Measurements from ENCODE around the gene ATP6AP1.

Gene ATP6AP1

DNA sequence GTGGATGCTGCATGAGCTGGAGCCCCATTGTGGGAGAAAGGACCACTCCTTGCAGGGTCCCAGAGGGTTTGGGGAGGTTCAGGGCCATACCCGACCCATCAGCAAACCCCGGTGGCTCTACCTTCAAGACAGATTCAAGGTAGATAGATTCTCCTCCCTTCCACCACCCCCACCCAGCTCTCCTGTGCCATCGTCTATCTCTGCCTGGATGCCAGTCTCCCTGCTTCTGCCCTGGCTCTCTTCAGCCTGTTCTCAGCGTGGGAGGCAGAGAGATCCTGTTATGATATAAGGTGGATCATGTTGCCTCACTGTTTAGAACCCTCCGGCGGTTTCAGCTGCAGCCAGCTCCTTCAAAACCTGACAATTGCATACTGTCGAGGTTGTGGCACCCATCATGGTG lies 45.2 kb downstream of the ATP6AP1 start:
- DNase-seq = no peak

DNA sequence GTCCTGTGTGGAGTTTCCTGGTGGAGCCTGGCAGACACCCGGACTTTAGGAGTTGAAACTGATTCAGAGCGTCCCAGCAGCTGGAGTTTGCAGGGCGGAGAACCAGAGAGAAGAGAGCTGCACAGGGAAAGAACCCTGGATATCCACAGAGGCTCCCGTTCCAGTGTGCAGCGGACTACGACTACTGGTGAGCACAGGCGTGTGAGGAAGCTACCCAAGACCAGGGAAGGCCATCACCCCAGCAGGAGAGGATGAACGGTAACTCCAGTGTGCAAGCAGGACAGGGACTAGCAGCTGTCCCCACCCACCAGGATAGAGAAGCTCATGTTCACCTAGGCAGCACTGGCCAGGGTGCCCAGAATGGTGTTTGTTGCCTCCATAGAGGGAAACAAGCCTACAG lies 48.3 kb downstream of the ATP6AP1 start:
- no peak for DNase-seq

DNA sequence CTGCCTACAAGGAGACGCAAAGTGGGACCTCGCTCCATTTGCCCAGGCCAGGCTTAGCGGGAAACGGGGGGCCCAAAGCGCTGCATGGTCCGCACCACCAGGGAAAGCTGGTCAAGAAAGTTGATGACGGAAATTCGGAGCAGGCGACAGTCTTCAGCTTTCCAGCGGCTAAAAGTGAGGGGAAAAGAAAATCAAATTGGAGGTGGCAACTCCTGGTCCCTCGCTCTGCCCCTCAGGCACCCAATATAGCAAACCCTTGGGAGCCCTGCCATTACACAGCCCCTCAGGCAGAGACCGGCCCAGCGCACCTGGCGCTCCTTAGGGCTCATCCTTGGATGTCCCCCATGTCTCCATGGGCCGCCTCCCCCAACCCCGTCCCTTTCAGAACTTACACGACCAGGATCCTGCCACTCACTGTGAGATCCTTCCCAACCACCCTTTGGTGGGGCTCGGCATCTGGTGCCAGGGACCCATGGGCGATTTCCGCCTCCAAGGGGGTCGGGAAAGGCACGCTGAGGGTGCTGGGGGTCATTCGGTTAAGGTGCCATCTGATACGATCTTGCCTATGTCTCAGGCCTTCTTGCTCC lies 49.5 kb downstream of the ATP6AP1 start:
- DNase-seq = no peak

DNA sequence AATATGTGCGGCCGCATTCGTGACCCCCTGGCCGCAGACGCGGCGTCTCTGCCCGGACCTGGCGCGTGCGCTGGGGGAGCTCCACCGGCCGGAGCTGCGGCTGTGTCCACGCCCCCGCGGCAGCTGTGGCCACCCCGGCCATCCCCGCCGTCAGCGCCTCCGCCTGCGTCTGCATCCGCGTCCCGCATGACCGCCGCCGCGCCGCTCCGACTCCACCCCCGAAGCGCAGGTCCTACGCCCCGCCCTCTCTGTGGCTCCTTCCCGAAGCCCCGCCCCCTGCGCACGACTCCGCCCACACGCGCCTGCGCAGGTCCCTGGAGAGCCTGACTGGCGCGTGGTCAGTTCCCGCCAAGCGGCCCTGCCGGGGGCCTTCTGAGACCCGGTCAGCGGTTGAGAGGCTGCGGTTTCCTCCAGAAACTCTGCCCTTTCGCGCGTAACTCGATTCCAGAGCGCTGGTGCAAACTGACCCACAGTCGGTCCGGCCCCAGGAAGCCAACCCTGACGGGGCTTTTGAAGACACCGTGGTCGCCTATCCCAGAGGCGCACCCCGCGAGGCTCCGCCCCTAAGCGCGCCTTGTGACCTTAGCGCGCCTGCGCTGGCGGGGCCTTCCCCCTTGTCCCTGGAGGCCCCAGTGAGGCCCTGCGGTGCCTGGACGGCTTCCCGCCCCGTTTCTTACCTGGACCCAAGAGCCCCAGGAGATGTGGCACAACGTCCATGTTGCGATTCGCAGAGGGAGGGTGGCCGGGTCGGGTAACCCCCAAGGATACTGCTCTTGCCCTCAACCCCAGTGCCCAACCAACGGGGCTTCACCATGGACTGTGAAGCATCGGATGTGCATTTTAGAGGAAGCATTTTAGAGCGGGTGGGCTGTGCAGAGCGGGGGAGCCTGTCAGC lies 50.5 kb downstream of the ATP6AP1 start, which contains the start of gene LAGE3:
Gene LAGE3, minus strand, starts transcription at position 554 of the 895 bp plus-strand sequence. Its CDS starts 366 bp downstream, at position 188.
- DNase-seq = peak; percentile 86

DNA sequence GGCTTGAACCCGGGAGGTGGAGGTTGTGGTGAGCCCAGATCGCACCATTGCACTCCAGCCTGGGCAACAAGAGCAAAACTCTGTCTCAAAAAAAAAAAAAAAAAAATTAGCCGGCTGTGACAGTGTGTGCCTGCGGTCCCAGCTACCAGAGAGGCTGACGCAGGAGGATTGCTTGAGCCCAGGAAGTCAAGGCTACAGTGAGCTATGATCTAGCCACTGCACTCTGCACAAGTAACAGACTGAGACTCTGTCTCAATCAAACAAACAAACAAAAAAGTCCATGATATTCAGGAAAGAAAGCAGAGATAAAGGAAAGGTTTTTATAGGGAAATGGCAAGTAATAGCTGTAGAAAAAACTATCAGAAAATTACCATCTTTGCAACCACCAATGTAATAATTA lies 52.7 kb downstream of the ATP6AP1 start:
- no peak for DNase-seq

DNA sequence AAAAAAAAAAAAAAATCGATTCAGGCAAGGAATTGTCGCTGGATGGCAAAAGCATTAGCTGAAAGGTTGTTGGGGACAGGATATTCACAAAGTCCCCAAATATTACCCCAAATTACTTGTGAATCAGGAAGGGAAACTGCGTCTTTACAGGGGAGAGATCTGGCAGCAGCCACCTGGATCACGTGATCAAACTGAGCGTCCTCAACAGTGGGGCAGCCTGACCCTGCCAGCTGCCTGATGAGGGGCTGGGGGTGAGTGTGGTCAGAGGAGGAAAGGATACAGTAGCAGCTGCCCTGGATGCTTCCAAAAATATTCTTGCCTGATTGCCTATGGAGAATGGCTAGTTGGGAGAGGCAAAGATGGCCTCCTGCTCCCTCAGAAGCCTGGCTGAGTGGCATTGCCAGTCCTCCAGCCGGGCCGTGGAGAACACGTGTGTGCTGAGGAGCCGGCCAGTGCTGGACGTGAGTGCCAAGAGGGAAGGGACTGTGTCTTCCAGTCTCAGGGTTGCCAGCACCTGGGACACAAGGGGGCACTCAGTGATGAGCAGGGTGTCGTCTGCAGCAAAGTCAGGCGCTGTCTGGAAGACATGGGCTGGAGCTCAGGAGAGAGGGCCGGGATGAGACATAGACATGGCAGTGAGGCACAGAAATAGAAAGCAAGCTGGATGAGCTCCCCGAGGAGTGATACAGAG lies 53.6 kb downstream of the ATP6AP1 start:
- no peak for DNase-seq

DNA sequence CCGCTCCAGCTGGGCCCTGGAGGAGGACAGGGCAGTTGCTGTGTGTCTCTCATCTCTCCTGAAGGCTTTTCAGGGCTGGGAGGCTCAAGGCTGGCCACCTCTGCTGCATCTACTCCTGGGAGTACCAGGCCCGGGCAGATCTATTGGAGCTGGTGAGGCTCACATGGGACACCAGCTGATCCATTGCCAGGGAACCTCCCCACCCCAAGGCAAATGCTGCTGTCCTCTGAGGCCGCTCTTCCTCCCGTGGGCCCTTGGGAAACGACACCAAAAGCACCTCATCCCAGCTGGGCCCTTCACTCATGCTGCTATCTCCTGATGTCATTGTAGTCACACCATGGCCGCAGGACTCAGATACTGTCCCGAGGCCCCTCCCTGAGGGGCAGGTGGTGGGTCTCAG lies 54.3 kb downstream of the ATP6AP1 start:
- DNase-seq = no peak

DNA sequence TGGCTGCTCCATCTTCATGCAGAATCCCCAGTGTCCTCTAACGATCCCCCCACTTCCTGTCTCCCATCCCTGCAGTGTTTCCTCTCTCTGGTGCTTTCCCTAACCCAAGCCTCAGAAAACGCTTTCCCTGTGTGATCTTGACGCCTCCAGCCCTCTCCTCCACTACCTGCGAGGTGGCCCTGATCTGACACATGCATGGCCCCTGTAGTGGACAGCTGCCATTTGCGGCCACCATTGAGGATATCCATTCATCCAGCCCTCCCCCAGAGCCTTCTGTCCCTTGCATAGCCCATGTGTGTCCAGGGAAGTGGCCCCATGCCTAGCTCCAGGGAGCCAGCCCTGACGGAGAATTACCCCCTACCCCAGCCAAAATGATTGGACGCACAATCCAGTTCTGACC lies 54.8 kb downstream of the ATP6AP1 start:
- DNase-seq = no peak

DNA sequence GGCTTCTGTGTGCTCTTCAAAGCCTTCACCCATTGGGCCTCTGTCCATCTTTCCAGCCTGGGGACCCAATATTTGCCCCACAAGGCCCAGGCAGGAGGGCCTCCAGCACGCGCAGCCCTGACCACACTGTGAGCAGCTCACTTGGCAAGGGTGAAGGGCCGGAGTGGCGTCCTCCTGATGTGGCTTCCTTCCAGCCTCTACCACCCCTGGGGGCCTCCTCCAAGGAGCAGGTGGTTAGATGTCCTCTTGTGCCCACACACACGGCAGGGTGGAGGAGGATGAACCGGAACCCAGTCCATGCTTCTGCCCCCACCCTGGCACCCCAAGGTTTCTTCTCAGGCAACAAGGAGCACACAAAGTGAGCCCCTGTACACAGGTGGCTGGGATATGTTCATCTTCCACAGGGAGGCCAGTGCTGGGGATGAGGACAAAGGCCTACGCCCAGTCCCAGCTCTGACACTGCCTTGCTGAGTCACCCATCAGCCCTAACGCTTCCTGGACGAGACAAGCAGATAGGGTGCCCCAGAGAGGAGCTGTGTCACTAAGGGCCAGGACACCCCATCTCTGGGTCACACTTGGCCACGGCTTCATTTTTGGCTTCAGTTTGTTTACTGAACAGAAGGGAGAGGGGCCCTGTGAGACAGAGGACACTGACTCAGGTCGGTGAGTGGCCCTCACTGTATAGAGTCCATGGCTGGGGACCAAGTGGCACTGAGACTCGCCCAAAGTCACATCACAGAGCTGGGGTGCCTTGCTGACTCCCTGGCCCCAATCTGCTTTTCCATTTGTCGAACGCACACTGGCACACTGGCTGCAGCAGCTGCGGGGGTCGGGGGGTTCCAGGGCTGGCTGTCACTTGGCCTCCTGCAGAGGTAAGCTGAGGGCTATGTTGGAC lies 56.0 kb downstream of the ATP6AP1 start:
- no peak for DNase-seq

DNA sequence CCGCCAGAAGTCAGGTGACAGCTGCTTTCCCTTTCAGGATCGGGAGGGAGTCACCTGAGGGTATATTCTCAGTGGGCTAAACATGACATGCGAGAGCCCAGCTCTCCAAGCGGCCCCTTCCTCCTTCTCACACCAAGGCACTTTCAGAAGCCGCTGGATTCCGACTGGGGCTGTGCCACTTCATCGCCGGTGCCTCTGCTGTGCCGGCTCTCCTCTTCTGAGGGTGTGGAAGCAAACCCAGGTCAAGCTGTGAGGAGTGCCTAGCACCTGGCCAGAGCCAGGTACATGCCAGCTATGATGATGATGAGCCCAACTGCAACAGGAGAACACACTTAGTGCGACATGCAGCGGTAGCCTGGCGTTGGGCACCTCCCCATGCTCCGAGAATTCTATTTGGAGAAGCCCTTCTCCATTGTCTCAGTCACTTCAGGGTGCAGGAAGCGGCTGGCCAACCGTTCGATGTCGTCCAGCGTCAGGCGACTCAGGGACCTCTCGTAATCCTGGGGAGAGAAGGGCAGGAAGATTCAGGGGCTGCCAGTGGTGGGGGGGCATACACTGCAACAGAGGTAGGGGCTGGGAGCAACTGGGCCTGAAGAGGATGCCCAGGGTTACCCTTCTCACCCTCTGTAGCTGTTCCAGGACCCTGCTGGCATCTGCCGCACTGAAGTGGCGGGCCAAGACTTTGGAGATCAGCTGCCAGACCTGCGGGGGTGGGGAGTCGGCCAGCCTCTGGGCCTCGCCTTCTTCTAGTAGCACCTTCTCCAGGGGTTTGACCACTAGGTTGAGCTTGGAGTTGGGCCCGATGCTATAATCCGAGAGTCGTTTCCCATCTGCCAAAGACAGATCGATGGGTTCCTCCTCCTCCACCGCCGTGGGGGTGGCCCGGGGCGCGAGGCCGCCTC lies 56.9 kb downstream of the ATP6AP1 start:
- DNase-seq = no peak

DNA sequence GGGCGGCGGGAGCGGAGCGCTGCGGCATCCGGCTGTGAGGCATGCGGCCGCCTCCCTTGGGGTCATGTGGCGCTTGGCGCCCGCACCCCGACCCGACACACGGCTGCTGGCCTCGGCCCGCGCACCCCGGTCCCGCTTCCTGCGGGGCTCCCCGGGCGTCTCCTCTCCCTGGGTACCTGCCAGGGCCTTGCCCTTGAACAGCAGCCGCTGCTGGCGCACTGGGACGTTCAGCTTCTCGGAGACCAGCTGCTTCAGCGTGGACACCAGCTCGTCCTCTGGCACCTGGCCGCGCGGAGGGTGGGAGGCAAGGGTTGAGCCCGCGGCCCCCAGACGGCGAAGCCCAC lies 57.5 kb downstream of the ATP6AP1 start:
- peak; percentile 22 for DNase-seq

Measured in EL (cell line).